Stimulated activated CD8-positive, alpha-beta memory T cell treated with anti-CD3 and anti-CD28 coated beads, Interleukin-15, amount 100 ng/mL, for 1 hour (primary cell): ENCODE measurements around the gene CAST.

Experiments used
- DNase-seq: peaks from one replicate; pipeline ENCODE4 v3.0.0-alpha.2; 2020; ENCODE audit warnings: low read depth

CAST gene

DNA sequence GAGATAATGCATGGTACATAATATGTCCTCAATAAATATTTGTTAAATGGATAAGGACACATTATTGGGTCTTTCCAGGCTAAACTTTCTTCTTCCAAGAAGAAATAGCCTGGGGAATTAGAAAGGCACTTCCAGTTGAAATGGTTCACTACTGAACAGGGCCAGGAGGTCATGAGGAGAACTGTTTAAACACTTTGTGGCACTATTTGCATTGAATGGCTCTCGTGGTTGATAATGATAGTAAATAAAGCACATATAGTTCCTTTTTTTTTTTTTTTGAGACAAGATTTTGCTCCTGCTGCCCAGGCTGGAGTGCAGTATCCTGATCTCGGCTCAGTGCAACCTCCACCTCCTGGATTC lies 19.9 kb upstream of the CAST start:
- no peak for DNase-seq

DNA sequence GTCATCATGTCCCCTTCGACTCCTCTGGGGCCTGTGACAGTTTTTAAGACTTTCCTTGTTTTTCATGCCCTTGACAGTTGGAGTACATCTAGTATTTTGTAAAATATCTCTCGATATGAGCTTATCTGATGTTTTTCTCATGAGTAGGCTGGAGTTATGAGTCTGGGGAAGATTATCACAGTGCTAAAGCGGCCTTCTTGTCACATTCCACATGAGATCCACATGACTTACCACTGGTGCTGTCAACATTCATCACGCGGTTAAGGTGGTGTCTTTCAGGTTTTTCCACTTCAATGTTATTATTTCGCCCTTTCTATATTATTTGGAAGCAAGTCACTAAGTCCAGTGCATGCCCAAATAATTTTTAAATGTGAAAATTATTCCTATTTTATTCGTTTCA lies 17.1 kb upstream of the CAST start:
- DNase-seq, result no peak

DNA sequence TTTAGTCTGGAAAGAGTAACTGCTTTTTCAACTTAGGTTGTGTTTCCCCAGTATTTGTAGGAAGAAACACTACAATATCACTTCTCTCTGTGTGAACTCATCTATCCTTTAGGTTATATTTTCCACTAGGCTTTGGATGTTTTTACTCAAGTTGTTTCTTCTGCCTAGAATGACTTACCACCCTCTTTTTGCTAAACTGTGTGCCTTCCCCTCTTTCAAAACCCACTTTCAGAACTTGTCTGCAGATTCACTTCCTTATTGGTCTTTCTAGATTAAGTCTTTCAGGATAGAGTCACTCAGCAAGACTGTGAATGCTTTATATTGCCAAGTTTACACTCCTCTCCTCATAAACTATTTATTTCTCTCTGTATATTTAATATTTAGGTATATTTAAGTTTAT lies 14.2 kb upstream of the CAST start:
- DNase-seq, result no peak

DNA sequence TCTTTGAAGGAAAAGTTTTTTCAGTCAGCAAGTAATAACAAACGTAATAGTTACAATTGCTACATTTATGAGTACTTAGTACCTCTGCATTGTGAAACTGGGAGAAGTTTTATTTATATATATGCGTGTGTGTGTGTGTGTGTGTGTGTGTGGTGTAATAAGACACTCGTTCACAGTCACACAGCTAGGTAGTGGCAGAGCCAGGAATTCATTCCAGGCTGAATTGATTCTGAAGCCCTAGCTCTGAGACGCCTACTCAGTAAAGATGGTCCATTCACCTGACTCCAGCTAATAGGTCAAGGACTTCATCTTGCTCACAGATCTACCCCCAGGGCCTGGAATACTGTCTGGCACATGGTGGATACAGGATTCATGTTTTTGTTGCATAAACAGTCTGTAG lies 13.6 kb upstream of the CAST start:
- no peak for DNase-seq

DNA sequence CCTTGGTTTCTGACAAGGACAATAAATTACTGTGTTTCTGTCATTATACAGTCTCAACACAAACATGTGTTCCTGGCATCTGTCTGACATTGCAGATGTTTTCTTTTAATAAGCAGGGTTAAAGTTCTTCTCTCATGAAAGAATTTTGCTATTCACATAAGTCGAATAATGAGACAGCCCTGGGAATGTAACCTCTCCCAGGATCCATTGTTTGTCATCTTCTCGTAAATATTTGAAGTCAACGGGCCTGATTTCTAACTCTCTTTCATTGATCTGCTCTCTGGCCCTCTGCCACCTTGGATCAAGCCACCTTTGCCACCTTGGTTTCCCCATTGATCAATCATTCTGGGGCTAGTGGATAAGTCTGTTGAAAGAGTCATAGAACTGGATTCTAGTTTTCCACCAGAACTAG lies 12.9 kb upstream of the CAST start:
- DNase-seq, result no peak

DNA sequence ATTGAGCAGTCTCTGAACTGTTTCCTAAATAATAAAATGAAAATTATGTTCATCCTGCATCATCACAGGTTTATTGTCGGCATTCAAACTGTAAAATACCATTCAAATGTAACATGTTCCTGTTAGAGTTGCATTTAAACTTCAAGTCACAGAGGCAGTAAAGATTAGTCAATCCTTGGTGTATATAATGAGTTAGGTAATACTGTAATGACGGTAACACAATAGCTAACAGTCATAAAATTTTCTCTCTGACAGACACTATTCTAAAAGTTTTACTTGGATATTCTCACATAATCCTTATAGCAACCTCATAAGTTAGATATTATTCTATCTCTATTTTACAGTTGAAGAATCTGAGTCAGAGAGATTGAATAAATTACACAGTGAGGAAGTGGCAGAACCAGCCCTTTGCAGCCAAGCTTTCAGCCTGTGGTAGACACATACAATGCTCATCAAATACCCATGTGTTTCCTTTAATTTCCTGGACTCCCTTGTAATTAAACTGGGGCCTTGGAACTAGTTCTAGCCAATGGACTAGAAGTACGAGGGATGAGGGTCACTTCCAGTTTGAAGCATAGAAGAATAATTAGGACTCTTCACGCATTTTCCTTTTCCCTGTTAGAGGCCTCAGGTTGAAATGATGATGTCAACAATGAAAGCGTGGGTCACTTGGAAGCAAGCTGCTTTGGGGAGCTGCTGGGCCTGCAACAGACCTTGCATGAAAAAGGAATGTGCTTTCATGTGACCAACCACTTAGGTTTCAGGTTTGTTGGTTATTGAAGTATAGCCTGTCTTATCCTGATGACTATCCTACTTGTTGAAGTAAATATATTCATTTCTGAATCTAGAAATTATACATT lies 12.3 kb upstream of the CAST start:
- DNase-seq, result no peak

DNA sequence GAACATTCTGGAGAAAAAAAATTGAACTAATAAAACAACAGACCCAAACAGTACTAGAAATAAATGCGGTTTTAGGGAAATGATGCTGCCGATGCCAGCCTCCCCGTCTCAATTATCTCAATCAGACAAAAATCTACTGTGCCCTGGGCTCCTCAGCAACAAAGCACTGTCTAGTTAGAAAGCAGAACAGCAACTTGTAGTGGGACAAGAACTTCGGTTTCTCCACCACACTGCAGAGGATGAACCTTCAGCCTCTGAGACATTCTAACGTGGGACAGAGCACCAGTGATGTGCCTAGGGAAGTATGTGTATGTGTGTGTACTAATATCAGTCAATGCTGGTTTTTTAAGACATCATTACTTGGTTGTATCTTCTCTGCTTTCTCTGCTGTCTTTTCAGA lies 11.1 kb upstream of the CAST start:
- DNase-seq, result no peak

DNA sequence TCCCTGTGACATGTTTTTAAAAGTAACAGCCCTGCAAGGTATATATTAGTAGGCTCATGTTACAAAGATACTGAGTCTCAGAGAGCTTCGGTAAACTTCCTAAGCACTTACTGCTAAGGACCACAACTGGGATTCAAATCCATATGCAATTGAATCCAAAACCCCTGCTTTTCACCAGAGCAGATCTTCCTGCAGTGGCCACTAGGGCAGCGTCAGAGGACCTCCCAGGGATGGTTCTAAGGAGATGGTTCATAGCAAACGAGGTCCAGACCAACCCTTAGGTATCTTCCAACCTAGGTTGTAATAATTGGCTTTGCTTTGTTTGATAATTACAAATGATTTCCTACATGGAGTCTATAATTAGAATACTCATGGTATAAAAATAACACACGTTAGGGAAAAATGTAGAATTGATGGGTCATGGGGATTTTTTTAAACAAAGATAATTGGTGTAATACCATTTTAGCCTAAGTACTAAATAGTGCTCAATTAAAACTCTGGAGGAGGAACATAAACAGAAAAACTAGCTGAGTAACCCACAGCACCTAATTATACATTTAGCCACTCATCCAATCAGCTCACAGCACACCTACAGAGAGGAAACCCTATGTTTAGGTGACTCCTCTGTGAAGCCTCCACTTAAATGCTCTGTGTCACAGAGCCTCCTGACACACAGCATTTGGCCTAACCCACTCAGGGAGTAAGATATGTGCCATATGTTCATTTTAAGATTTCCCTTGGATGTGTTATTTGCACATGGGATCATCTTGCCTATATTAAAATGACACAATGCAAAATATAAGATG lies 10.0 kb upstream of the CAST start:
- DNase-seq, result no peak

DNA sequence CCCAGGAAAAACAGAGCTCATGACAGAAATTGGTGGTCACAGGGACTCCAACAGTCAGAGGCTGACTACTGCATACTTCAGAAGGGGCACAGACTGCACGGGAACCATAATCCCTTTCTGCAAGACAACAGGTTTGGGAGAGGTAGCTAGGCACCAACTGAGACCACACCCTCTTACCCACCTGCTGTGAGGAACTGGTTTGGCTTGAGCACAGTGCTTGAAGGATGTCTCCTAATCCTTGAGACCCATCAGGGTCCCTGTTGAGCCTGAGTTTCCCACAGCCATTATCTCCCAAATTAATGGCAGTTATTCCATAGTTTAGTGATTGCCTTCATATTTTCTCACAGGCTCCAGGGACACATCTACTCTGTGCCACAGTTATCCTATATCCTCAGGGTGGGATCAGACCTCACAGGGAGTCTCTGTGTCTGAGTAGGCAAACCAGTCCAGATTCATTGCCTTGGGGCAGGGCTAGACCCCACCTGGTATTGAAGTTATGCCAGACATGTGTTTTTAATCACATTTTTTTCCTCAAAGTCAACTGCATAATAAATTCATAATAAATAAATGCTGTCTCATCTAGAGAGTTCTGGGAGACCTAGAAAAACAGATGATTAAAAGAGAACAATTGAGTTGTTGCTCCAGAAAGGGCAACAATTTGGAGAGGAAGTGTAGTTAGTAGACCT lies 9.3 kb upstream of the CAST start:
- DNase-seq, result no peak

DNA sequence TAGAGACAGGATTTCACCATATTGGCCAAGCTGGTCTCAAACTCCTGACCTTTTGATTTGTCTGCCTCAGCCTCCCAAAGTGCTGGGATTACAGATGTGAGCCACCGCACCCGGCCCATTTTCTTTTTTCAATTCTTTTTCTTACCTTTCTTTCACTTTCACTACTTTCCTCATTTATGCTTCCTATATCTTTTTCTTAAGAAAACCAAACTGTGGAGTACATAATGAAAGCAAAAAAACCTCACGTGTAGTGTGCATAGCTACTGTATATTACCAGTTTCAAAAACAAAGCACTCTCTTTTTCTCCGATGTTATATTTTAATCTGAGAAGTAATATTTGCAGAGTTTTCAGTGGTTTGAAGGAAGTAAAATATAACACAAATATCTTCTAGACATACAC lies 8.0 kb upstream of the CAST start:
- DNase-seq, result no peak

DNA sequence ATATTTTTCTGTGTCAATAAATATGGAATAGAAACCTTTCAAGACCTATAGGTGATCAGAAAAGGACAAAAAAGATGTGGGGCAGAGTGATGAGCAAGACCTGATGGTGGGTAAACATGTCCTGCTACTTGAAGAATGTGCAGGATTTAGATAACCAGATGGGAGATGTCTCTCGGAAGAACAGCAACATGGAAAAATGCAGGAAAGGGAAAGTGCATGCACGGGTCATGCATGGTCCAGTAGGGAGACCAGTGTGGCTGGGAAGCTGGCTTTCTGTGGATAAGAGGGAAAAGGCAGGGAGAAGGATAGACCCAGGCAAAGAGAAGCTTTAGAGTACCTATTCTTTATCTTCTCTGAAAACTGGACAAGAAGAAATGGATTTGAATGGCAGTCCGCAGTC lies 7.1 kb upstream of the CAST start:
- no peak for DNase-seq

DNA sequence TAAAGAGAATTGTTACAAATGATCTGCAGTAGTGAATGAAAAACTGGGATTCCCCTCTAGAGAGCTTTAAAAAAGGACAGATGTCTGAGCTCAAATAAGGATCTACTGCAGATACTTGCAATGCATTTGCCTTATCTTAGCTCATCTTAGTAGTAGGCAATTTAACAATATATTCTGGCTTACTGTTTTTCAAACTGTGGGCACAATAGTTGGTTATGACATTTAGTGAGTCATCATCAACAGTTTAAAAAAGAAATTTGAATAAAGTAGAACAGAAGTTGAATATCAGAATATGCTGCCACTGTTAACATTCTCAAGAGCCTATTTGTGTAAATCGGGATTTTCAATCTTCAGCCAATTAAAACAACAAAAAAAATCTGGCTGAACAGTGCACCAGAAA lies 6.7 kb upstream of the CAST start:
- no peak for DNase-seq

DNA sequence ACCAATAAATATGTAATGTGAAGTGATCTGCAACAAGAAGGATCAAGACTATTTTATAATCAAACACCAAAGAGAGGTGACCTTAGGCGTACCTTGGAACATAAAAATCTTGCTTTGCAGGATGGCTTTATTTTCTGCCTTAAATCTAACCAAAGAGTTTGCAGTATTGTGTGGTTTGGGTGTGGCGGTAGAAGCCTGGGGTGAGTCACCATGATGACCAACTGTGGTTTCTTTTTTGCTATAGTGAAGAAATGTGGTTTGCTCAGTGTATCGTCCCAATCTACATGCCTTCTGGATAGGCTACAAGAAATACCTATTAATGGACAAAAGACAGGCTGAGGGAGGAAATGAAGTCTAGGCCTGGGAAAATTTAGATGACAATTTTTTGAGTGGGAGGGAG lies 5.1 kb upstream of the CAST start:
- DNase-seq, result no peak

DNA sequence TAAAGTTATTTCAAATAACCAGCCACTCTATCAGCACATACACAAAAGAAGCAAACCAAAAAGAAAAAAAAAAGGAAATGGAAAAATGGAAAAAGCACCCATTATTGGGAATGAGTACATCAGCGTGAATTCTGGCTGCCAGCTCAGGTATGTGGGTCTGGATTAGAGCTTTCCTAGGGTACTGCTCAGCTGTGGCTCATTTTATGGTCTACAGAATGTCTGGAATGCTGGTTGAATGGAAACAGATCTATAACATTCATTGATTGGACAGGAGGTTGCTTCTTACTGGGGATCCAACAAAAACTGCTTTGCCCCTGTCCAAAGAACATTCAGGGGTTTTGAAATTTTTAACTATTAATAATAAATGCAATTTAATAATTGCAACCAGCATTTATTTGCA lies 3.9 kb upstream of the CAST start:
- no peak for DNase-seq

DNA sequence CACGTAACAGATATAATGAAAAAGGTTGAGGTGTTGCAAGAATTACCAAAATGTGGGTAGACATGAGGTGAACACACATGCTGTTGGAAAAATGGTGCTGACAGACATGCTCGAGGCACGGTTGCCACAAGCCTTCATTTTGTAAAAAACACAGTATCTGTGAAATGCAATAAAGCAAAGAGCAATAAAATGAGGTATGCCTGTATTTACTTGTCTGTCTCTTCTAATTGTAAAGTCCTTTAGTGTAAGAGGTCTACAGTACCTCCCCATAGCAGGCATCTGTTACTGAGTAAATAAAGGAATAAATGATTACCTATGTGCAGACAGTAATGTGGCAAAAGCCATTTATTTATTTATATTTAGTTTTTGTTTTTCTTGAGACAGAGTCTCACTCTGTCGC lies 3.0 kb upstream of the CAST start:
- no peak for DNase-seq

DNA sequence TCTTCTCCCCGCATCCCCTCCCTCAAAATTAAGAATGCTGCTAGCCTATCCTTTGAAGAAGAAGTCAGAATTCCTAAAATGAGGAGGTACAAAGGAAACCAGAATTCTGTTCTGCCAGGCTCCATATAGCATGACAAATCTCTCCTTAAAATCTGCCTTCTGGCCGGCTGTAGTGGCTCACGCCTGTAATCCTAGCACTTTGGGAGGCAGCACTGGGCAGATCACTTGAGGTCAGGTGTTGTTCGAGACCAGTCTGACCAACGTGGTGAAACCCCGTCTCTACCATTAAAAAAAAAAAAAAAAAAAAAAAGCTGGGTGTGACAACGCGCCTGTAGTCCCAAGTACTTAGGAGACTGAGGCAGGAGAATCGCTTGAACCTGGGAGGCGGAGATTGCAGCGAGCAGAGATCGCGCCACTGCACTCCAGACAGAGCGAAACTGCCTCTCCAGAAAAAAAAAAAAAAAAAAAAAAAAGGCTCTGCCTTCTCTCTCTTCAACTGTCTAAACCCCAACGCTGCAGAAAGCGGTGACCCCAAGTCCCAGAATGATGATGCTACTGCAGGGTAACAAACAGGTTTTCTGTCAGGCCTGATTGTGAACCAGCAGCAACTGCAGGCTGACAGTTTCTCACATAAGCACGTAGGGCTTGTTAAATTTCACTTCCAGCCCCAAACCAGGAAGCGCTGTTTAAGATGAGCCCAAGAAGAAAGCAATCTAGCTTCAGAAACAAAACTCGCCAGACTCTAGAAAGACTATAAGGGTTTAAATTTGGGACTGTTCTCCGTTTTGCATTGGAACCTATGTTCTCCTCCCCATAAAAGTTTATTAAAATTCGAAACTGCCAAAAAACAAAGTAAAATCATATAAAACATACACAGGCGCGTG lies 963 bp upstream of the CAST start:
- DNase-seq, result no peak

DNA sequence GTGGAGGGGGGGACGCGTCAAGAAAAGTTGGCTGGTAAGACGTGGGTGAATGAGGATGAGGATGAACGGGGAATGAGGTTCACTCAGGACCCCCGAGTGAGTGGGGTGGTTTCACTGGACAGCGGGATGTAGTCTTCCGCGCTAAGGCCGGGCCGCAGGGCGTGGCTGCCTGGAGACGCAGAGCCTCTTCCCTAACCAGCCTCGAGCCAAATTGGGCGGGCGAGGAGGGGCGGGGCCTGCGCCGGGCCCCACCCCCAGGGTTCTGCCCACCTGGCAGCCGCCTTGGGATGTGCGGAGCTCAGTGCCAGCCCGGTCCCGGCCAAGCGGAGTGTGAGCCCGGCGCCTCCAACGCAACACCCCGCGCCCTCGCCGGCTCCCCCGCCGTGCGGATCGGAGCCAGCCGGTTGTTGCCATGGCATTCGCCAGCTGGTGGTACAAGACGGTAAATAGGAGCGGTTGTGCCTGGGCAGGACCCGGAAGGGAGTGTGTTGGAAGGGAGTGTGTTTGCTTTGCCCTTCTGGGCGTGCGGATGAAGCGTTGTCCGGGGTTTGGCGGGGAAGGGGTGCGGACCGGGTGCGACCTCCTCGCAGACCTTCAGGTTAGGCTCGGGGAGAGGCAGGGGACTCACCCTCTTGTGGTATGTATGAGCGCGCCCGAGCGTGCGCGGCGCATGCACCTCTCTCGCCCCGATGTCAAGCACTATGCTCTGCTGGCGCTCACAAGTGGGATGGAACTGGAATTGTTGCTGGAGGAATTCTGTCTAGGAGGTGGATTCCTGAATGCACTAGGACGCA lies 746 bp downstream of the CAST start:
- DNase-seq, result peak; percentile 65

DNA sequence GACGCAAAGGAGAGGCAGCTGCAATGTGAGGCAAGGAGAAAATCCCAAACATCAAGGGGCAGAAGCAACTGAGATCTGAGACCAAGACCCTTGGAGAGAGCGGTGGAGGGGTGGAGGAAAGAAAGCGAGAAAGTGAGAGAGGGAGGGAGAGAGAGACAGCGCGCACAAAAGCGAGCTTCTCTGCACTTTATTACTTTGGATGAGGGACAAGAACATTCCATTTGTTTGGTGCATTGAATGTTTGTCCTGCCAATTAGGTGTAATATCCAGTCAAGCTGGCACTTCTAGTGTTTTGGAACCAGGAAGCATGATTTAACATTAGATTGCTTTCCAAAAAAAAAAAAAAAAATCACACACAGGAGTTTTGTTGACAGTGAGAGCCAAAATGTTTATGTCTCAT lies 1.4 kb downstream of the CAST start:
- no peak for DNase-seq

DNA sequence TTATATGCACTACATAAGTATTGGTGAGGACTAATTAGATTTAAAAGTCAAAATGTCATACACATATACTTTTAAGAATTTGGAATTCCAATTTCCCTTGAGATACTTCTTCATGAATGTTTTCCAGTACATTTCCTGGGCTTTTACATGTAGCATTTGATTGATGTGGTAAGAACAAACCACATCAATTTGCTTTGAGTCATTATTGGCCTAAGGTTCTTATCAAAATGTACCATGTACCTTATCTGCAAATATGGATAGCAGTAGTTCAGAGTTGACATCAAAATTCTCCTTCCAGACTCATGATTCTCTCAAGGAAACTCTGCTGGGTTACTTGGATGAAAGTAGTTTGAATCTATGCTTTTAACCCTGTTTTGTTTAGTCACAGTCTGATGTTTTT lies 2.5 kb downstream of the CAST start:
- no peak for DNase-seq

DNA sequence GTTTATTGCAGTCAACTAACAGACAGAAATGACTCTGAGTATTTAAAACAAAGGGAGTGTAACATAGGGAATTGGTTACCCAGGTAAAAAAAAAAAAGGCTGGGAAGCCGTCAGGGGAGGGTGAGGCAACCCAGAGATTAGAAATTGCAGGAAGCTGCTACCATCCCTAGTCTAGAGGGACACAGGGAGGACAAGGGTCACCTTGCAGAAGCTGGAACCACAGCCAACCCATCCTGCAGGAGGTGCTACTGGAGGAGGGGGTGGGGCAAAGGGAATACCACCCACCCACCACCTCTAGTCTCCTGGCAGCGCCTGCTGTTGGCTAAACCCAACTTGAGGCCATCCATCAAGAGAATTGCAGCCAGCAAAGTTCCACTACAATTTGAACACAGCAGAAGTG lies 6.5 kb downstream of the CAST start:
- DNase-seq, result no peak

DNA sequence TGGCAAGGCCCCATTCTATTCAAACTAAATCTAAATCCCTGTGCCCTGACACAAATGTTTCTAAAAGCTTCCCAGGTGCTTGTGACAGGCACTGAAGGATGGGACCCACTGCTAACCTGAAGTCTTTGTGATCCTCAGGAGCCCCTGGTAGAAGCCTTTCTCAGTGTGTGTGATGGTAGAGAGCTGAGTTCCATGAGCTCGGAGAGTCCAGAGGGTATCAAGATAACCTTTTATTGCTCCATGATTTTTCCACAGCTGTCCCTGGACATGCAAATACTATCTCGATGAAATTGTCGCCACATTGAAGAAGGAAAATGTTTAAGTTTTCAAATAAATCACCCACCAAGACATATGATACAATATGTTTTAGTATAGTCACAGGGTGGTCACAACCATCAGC lies 7.7 kb downstream of the CAST start:
- DNase-seq, result no peak
